Immature natural killer cell (primary cell): ENCODE measurements around the gene CYS1. TPM values are rescaled to one million over a fixed set of nuclear protein-coding genes. Genes with fewer than 3 reads are reported as not detected.

Experiments
- DNase-seq, 3 donors: peaks; one replicate each; pipeline ENCODE4 v3.0.0; 2022; ENCODE audit warnings: mixed read lengths in 1 of 3
- H3K27ac Mint-ChIP-seq, 6 donors: one replicate each; pipeline ENCODE4 v1.8.0; 2020; ENCODE audit warnings: mixed read lengths in 6 of 6, mild to moderate bottlenecking in 5 of 6, inconsistent platforms in 4 of 6, moderate library complexity in 3 of 6
- H3K27me3 Mint-ChIP-seq, 3 donors: one replicate each; pipeline ENCODE4 v1.8.0; 2020 to 2021; ENCODE audit warnings: low read depth in 3 of 3, mild to moderate bottlenecking in 3 of 3, mixed read lengths in 3 of 3, moderate library complexity in 3 of 3, inconsistent platforms in 1 of 3
- H3K36me3 Mint-ChIP-seq, 3 donors: one replicate each; pipeline ENCODE4 v1.8.0; 2020; ENCODE audit warnings: mixed read lengths in 3 of 3, inconsistent platforms in 2 of 3, mild to moderate bottlenecking in 2 of 3
- H3K4me1 Mint-ChIP-seq, 2 donors: one replicate each; pipeline ENCODE4 v1.8.0; 2020; ENCODE audit warnings: inconsistent platforms in 2 of 2, mild to moderate bottlenecking in 2 of 2, mixed read lengths in 2 of 2, moderate library complexity in 1 of 2
- H3K4me3 Mint-ChIP-seq, 5 donors: one replicate each; pipeline ENCODE4 v1.8.0; 2020; ENCODE audit warnings: mild to moderate bottlenecking in 5 of 5, mixed read lengths in 5 of 5, inconsistent platforms in 3 of 5, moderate library complexity in 3 of 5
- H3K9me3 Mint-ChIP-seq, 6 donors: one replicate each; pipeline ENCODE4 v1.8.0; 2020; ENCODE audit warnings: mild to moderate bottlenecking in 6 of 6, mixed read lengths in 6 of 6, inconsistent platforms in 4 of 6, moderate library complexity in 3 of 6
- polyA plus RNA-seq, 3 donors: library from polyadenylated mRNA; unstranded; fragments of 300-500 nt; fragmentation: Illumina TruSeq; gene quantifications; one replicate each; pipeline ENCODE4 v1.2.3, GENCODE V29; 2021

Gene CYS1
- polyA plus RNA-seq, 3 donors from 2014 or later = not detected

DNA sequence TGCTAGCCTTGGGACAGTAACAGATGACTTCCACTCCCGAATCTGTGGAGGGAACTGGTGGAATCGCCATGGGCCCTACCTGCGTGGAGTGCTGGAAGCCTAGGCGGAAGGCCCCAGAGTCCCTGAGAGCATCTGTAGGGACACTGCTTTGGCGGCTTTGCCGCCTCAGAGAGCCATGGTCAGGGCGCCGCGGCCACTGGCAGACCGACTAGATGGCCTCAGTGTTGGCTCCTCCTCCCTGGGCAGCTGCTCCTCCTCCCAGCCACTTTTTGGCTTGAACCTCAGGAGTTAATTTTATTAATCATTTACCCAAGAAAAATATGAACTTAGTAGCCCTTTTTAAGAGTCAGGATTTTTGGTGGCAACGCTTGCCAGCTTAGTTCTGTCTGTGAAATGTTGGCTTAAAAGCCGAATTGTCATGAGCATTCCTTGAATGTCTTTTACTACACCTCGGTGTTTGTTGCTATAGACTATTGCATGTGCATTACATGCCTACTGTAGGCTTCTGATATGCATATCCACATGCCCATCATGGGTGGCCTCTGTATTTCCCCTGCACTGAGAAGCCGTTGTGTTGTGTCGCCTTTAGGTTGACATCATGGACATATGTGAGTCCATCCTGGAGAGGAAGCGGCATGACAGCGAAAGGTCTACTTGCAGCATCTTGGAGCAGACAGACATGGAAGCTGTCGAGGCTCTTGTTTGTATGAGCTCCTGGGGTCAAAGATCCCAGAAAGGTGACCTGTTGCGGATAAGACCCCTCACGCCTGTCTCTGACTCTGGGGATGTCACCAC is 34.5 kb downstream of the CYS1 start:
- H3K9me3 Mint-ChIP-seq = no peaks in the 10 kb centered on the region
- H3K36me3 Mint-ChIP-seq = peaks cover 0 to 17% (median 7%) of the 10 kb centered on the region in 3 donors
- no peak for DNase-seq
- H3K27me3 Mint-ChIP-seq = peaks cover 12 to 33% (median 12%) of the 10 kb centered on the region in 3 donors
- H3K27ac Mint-ChIP-seq = peak overlapping the region; percentile 56 to 96 (median 91)
- H3K4me3 Mint-ChIP-seq = peak overlapping the region; percentile 30 to 84 (median 61)
- H3K4me1 Mint-ChIP-seq = peaks cover 25 to 55% of the 10 kb centered on the region in 2 donors

DNA sequence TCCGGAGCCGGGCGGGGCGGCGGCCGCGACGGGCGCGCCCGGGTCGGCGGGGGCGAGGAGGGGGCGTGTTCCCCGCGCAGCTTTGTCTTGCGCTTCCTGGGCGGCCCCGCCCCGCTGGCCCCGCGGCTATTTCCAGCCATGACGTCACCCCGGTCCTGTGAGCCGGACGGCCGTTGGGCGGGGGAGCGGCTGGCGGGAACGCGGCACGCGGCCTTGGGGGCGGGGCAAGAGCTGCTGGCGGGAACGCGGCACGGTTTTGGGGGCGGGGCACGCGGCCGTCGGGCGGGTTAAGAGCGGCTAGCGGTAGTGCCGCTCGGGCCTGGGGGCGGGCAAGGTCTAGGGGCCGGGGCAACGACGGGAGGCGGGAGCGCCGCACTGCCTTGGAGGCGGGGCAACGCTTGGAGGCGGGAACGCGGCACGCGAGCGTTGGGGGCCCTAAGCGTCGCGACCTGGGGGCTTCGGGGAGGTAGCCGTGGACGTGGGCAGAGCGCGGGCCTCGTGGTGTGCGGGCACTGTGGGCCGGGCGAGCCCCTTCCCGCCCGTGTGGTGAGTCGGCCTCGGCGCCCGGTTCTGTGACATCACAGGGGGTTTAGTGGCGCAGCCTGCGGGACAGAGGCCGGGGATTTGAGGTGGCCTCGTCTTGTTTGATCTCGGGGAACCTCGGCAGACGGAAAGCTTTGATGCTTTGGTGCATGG is 36.2 kb downstream of the CYS1 start:
- Mint-ChIP-seq H3K27me3 (peaks cover 12 to 31% (median 12%) of the 10 kb centered on the region in 3 donors), H3K4me3 (peak overlapping the region; percentile 78 to 84 (median 81)), H3K4me1 (peaks cover 23 to 49% of the 10 kb centered on the region in 2 donors), H3K9me3 (no peaks in the 10 kb centered on the region), H3K36me3 (peaks cover 0 to 10% (median 4%) of the 10 kb centered on the region in 3 donors), H3K27ac (peak overlapping the region; percentile 80 to 96 (median 91))
- DNase-seq = peak; percentile 93 to 95 (median 94)

- H3K27me3 Mint-ChIP-seq = peaks cover 12 to 31% (median 12%) of the 10 kb centered on the region in 3 donors
Measured at GRCh38 chr2:10043256-10043905, 36.8 kb downstream of the CYS1 start, which contains the start of gene KLF11. Gene KLF11, plus strand, starts transcription at chr2:10043550. Its CDS starts 167 bp downstream, at chr2:10043717.

GRCh38 chr2:10042301-10043161 is 37.7 kb downstream of the CYS1 start:
- Mint-ChIP-seq H3K36me3 (peaks cover 0 to 12% (median 4%) of the 10 kb centered on the region in 3 donors), H3K9me3 (no peaks in the 10 kb centered on the region)
- peak; percentile 40 to 58 (median 57) for DNase-seq

More at GRCh38 chr2:10043256-10043905, 36.8 kb downstream of the CYS1 start, which contains the start of gene KLF11:
- peak within 1 kb of the TSS; percentile 90 to 99 (median 98) for H3K27ac Mint-ChIP-seq
- H3K36me3 Mint-ChIP-seq = peaks cover 0 to 12% (median 4%) of the 10 kb centered on the region in 3 donors
- DNase-seq = peak; percentile 86 to 90 (median 90)
- peak within 1 kb of the TSS; percentile 86 to 97 (median 93) for H3K4me3 Mint-ChIP-seq
- H3K9me3 Mint-ChIP-seq = no peaks in the 10 kb centered on the region
- H3K4me1 Mint-ChIP-seq = peaks cover 23 to 42% of the 10 kb centered on the region in 2 donors

DNA sequence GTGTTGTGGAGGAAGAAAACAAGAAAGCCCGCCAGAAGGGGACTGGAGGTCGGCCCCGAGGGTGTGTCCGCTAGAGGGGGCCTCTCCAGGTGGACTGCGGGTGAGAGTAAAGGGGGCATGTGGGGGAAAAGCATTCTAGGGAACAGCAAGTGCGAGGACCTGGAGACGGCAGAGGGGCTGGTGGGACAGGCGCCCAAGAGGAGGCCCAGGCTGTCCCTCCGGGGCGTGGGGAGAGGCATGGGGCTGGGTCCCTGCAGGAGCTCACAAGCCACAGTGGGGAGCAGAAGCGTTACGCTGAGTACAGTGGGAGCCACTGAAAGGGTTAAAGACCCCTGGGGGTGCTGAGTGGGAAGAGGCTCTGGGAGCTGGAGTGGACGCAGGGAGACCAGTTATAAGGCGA is 38.5 kb downstream of the CYS1 start:
- peaks cover 12 to 31% (median 16%) of the 10 kb centered on the region in 3 donors for H3K27me3 Mint-ChIP-seq
- H3K4me1 Mint-ChIP-seq = peaks cover 30 to 34% of the 10 kb centered on the region in 2 donors
- DNase-seq = no peak
- H3K27ac Mint-ChIP-seq = peak overlapping the region in 5 of 6 donors; percentile 50 to 99 (median 94)
- peaks cover 0 to 7% (median 0%) of the 10 kb centered on the region in 3 donors for H3K36me3 Mint-ChIP-seq
- H3K4me3 Mint-ChIP-seq = peak overlapping the region; percentile 86 to 97 (median 93)
- H3K9me3 Mint-ChIP-seq = no peaks in the 10 kb centered on the region

More at GRCh38 chr2:10042301-10043161, 37.7 kb downstream of the CYS1 start:
- H3K4me3 Mint-ChIP-seq = peak overlapping the region; percentile 86 to 97 (median 93)
- H3K27me3 Mint-ChIP-seq = peaks cover 12 to 31% (median 14%) of the 10 kb centered on the region in 3 donors
- H3K4me1 Mint-ChIP-seq = peaks cover 28 to 41% of the 10 kb centered on the region in 2 donors
- H3K27ac Mint-ChIP-seq = peak overlapping the region; percentile 90 to 99 (median 98)

DNA sequence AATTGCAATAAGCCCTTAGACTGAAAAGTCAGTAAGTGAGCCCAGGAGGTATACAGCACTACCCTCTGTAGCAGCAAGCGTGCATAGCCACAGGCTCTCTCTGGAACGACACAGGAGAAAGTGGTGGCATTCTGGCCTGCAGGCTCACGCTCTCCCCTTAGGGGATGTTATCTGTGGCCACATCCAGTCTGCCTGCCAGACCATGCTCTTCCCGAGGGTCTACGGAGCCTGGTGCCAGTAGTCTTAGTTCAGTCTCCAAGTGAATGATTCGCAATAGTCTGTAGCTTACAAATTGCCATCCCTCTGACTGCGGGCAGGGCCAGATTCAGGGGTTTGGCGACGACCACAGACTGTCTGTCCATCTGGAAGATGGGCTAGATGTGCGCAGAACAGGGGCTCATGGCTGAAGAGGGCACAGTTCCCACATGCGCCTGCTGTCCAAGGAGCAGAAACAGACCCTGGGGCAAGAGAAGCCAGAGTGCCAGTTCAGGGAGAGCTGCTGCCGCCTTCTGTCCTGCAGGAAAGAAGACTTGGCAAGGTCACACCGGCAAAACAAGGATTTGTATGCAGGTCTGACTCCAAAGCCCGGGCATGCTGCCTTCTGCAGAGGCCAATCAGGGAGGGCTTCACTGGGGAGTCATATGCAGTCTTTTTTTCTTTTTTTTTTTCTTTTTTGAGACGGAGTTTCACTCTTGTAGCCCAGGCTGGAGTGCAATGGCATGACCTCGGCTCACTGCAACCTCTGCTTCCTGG is 40.4 kb downstream of the CYS1 start:
- Mint-ChIP-seq H3K27ac (peak overlapping the region in 1 of 6 donors; percentile 35), H3K4me3 (peak overlapping the region in 2 of 5 donors; percentile 5 to 7)
- DNase-seq = no peak

GRCh38 chr2:10038716-10039115 is 41.5 kb downstream of the CYS1 start:
- Mint-ChIP-seq H3K27me3 (peaks cover 3 to 13% (median 9%) of the 10 kb centered on the region in 3 donors), H3K27ac (peak overlapping the region in 5 of 6 donors; percentile 23 to 71 (median 41)), H3K36me3 (peaks cover 0 to 3% (median 0%) of the 10 kb centered on the region in 3 donors), H3K9me3 (no peaks in the 10 kb centered on the region), H3K4me1 (peaks cover 34 to 48% of the 10 kb centered on the region in 2 donors), H3K4me3 (no peak overlapping the region)
- no peak for DNase-seq

More for the DNA sequence above, 40.4 kb downstream of the CYS1 start:
- Mint-ChIP-seq H3K27me3 (peaks cover 12 to 23% (median 14%) of the 10 kb centered on the region in 3 donors), H3K4me1 (peaks cover 33 to 46% of the 10 kb centered on the region in 2 donors), H3K36me3 (peaks cover 0 to 3% (median 0%) of the 10 kb centered on the region in 3 donors), H3K9me3 (no peaks in the 10 kb centered on the region)

DNA sequence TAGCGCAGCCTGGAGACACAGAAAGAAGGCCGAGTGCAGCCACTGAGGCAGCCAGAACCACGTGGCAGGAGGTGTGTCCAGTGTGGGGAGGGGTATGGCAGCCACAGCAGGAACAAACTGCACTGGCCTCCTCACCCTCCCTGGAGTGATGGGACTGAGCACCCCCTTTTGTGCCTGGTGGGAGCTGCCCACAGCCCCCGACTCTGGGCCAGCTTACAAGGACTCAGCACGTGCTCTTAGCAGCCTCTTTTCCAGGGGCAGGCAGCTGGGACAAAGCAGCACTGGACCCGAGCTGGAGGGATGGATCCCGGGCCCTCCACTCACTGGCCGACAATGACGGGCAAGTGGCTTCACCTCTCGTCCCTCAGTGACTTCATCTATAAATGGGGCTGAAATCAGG is 42.1 kb downstream of the CYS1 start:
- H3K36me3 Mint-ChIP-seq = peaks cover 0 to 3% (median 0%) of the 10 kb centered on the region in 3 donors
- DNase-seq = no peak
- peak overlapping the region in 2 of 6 donors; percentile 7 to 44 for H3K27ac Mint-ChIP-seq
- H3K4me1 Mint-ChIP-seq = peaks cover 37 to 51% of the 10 kb centered on the region in 2 donors
- H3K4me3 Mint-ChIP-seq = no peak overlapping the region
- H3K27me3 Mint-ChIP-seq = peaks cover 3 to 10% (median 9%) of the 10 kb centered on the region in 3 donors
- no peaks in the 10 kb centered on the region for H3K9me3 Mint-ChIP-seq

- DNase-seq = peak; percentile 46 to 58 (median 47)
- Mint-ChIP-seq H3K27me3 (peaks cover 0 to 4% (median 0%) of the 10 kb centered on the region in 3 donors), H3K4me3 (peak overlapping the region in 4 of 5 donors; percentile 22 to 73 (median 66)), H3K9me3 (no peaks in the 10 kb centered on the region), H3K27ac (peak overlapping the region in 5 of 6 donors; percentile 16 to 80 (median 53)), H3K36me3 (peaks cover 0 to 3% (median 0%) of the 10 kb centered on the region in 3 donors), H3K4me1 (peaks cover 26 to 38% of the 10 kb centered on the region in 2 donors)
Measured at GRCh38 chr2:10036095-10036884, 43.9 kb downstream of the CYS1 start.

- Mint-ChIP-seq H3K9me3 (no peaks in the 10 kb centered on the region), H3K27ac (peak overlapping the region; percentile 48 to 90 (median 74)), H3K4me3 (peak overlapping the region in 4 of 5 donors; percentile 22 to 73 (median 66)), H3K36me3 (peaks cover 0 to 3% (median 0%) of the 10 kb centered on the region in 3 donors), H3K27me3 (peaks cover 0 to 4% (median 0%) of the 10 kb centered on the region in 3 donors), H3K4me1 (peaks cover 31 to 44% of the 10 kb centered on the region in 2 donors)
- DNase-seq = no peak
Measured at GRCh38 chr2:10035633-10036032, 44.6 kb downstream of the CYS1 start.

DNA sequence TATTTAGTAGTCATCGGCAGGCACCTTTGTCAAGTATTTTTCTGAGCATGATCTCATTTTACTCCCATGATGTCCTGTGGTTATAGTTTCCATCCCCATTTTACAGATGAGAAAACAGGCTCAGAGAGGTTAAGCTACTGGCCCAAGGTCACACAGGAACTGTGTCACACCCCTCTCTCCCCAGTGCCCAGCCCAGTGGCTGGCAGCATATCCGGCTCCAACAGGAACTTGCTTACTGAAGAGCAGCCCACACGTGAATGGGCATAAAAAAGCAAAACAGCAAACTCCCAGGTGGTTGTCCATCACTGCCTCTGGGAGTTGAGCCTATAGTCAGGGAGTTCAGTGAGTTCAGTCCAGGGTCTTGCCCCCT is 45.2 kb downstream of the CYS1 start:
- H3K4me1 Mint-ChIP-seq = peaks cover 37 to 50% of the 10 kb centered on the region in 2 donors
- H3K4me3 Mint-ChIP-seq = peak overlapping the region; percentile 50 to 73 (median 62)
- no peaks in the 10 kb centered on the region for H3K9me3 Mint-ChIP-seq
- H3K36me3 Mint-ChIP-seq = peaks cover 0 to 3% (median 0%) of the 10 kb centered on the region in 3 donors
- H3K27me3 Mint-ChIP-seq = peaks cover 0 to 4% (median 0%) of the 10 kb centered on the region in 3 donors
- peak overlapping the region; percentile 69 to 91 (median 84) for H3K27ac Mint-ChIP-seq
- DNase-seq = no peak
